ENCODE measurements around the gene ANKRD12. TPM values are rescaled to one million over a fixed set of nuclear protein-coding genes. Genes with fewer than 3 reads are reported as not detected.

The ANKRD12 gene
- total and polyA plus RNA-seq, 4 donors: 2.7 to 59.7 (median 17.3) TPM

DNA sequence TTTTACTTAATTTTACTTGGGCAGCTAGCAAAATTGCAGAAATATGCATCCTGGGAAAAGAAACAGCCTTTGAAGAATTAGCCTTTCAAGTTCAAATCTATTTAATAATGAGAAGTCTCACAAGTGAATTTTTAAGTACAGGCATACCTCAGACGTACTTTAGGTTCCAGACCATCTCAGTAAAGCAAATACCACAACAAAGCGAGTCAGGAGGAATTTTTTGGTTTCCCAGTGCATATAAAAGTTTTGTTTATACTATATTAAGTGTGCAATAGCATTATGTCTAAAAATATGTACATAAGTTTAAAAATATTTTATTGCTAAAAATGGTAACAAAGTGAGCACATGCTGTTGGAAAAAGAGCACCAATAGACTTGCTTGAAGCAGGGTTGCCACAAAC, 147.2 kb downstream of the ANKRD12 start (continued):
- TF ChIP-seq, protein P1, sequence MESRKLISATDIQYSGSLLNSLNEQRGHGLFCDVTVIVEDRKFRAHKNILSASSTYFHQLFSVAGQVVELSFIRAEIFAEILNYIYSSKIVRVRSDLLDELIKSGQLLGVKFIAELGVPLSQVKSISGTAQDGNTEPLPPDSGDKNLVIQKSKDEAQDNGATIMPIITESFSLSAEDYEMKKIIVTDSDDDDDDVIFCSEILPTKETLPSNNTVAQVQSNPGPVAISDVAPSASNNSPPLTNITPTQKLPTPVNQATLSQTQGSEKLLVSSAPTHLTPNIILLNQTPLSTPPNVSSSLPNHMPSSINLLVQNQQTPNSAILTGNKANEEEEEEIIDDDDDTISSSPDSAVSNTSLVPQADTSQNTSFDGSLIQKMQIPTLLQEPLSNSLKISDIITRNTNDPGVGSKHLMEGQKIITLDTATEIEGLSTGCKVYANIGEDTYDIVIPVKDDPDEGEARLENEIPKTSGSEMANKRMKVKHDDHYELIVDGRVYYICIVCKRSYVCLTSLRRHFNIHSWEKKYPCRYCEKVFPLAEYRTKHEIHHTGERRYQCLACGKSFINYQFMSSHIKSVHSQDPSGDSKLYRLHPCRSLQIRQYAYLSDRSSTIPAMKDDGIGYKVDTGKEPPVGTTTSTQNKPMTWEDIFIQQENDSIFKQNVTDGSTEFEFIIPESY (IDR thresholded peaks at IDR 0.05): no peak
- no peak for TF ChIP-seq JUND (IDR thresholded peaks at IDR 0.05)

DNA sequence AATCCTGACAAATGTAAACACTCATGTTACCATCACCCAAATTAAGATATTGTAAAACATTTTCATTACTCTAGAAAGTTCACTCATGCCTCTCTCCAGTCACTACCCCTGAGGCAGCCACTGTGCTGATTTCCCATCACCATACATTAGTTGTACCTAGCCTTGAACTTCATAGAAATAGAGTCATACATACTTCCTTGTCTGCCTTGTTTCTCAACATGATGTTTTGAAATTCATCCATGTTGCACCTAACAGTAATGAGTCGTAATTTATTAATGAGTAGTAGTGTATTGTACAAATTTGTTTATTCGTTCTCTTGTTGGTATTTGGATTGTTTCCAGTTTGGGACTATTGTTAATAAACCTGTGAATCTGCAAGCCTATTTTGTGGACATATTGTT, 149.0 kb downstream of the ANKRD12 start:
- no peak overlapping the region for H3K9ac ChIP-seq (ENCODE audit: low read depth in 1 of 2, low read length in 2 of 2)
- TF ChIP-seq FOXA1 (IDR thresholded peaks at IDR 0.05) (no peak), RAD21 (IDR thresholded peaks at IDR 0.05) (no peak), YY1 (IDR thresholded peaks at IDR 0.05) (no peak), FOXA2 (IDR thresholded peaks at IDR 0.05) (no peak), SP1 (IDR thresholded peaks at IDR 0.05) (no peak), NR2F2 (IDR thresholded peaks at IDR 0.05) (no peak), HNF4G (IDR thresholded peaks at IDR 0.05) (no peak), HNF4A (conservative IDR thresholded peaks at IDR 0.05) (no peak), RXRA (IDR thresholded peaks at IDR 0.05) (no peak), TAF1 (conservative IDR thresholded peaks at IDR 0.05) (no peak), EGR1 (IDR thresholded peaks at IDR 0.05; ENCODE audit: low read depth in 2 of 2) (no peak), JUND (IDR thresholded peaks at IDR 0.05) (no peak), GABPA (IDR thresholded peaks at IDR 0.05 in 1 of 2, conservative IDR thresholded peaks at IDR 0.05 in 1 of 2) (no peak)
- TF ChIP-seq, protein P2, sequence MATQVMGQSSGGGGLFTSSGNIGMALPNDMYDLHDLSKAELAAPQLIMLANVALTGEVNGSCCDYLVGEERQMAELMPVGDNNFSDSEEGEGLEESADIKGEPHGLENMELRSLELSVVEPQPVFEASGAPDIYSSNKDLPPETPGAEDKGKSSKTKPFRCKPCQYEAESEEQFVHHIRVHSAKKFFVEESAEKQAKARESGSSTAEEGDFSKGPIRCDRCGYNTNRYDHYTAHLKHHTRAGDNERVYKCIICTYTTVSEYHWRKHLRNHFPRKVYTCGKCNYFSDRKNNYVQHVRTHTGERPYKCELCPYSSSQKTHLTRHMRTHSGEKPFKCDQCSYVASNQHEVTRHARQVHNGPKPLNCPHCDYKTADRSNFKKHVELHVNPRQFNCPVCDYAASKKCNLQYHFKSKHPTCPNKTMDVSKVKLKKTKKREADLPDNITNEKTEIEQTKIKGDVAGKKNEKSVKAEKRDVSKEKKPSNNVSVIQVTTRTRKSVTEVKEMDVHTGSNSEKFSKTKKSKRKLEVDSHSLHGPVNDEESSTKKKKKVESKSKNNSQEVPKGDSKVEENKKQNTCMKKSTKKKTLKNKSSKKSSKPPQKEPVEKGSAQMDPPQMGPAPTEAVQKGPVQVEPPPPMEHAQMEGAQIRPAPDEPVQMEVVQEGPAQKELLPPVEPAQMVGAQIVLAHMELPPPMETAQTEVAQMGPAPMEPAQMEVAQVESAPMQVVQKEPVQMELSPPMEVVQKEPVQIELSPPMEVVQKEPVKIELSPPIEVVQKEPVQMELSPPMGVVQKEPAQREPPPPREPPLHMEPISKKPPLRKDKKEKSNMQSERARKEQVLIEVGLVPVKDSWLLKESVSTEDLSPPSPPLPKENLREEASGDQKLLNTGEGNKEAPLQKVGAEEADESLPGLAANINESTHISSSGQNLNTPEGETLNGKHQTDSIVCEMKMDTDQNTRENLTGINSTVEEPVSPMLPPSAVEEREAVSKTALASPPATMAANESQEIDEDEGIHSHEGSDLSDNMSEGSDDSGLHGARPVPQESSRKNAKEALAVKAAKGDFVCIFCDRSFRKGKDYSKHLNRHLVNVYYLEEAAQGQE (IDR thresholded peaks at IDR 0.05): no peak
- TF ChIP-seq, protein P1 (IDR thresholded peaks at IDR 0.05): no peak
- TF ChIP-seq, protein P3, sequence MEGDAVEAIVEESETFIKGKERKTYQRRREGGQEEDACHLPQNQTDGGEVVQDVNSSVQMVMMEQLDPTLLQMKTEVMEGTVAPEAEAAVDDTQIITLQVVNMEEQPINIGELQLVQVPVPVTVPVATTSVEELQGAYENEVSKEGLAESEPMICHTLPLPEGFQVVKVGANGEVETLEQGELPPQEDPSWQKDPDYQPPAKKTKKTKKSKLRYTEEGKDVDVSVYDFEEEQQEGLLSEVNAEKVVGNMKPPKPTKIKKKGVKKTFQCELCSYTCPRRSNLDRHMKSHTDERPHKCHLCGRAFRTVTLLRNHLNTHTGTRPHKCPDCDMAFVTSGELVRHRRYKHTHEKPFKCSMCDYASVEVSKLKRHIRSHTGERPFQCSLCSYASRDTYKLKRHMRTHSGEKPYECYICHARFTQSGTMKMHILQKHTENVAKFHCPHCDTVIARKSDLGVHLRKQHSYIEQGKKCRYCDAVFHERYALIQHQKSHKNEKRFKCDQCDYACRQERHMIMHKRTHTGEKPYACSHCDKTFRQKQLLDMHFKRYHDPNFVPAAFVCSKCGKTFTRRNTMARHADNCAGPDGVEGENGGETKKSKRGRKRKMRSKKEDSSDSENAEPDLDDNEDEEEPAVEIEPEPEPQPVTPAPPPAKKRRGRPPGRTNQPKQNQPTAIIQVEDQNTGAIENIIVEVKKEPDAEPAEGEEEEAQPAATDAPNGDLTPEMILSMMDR (IDR thresholded peaks at IDR 0.05; ENCODE audit: low read depth, low read length, missing input control): no peak
- TF ChIP-seq, protein P4, sequence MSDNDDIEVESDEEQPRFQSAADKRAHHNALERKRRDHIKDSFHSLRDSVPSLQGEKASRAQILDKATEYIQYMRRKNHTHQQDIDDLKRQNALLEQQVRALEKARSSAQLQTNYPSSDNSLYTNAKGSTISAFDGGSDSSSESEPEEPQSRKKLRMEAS (IDR thresholded peaks at IDR 0.05): no peak
- TF ChIP-seq, protein P5, sequence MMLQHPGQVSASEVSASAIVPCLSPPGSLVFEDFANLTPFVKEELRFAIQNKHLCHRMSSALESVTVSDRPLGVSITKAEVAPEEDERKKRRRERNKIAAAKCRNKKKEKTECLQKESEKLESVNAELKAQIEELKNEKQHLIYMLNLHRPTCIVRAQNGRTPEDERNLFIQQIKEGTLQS (IDR thresholded peaks at IDR 0.05): no peak
- no peak for DNase-seq (ENCODE audit: low spot score)
- no peak overlapping the region for H3K4me3 ChIP-seq (ENCODE audit: low read depth in 1 of 3, low read length in 3 of 3)
- H3K27me3 ChIP-seq (ENCODE audit: control insufficient read depth in 4 of 4, insufficient read depth in 4 of 4, low read length in 3 of 4): no peaks in the 10 kb centered on the region
- no peaks in the 10 kb centered on the region for H3K9me3 ChIP-seq (ENCODE audit: control insufficient read depth in 4 of 4, low read length in 3 of 4)
- peaks cover 1 to 12% (median 7%) of the 10 kb centered on the region in 4 donors for H3K36me3 ChIP-seq (ENCODE audit: control insufficient read depth in 4 of 4, insufficient read depth in 3 of 4, low read depth in 1 of 4, low read length in 3 of 4)
- no peaks in the 10 kb centered on the region for H3K4me1 ChIP-seq (ENCODE audit: control insufficient read depth in 4 of 4, insufficient read depth in 4 of 4, low read length in 3 of 4)
- H3K27ac ChIP-seq (ENCODE audit: low read depth in 1 of 2, low read length in 2 of 2): no peak overlapping the region
- 87% methylated on average over 2 of the region's 2 CpGs for WGBS

All from liver (tissue), 9 donors.